Caki2 (cell line): Measurements from ENCODE around the gene ANKRD28. TPM values are rescaled to one million over a fixed set of nuclear protein-coding genes. Genes with fewer than 3 reads are reported as not detected.
"Not testable (repeated sequence)": the region's sequence is repeated elsewhere in the genome, so short reads cannot be mapped to it uniquely, and the experiment has no call there.

Experiments
- DNase-seq: peaks from one replicate; pipeline ENCODE4 v3.0.0-alpha.2; 2015; ENCODE audit warnings: low read depth
- in situ Hi-C: cut with HindIII; loops from 2 replicates; pipeline ENCODE4 v1.10.0; 2016; ENCODE audit warnings: low sequenced_read_pairs, low pct_unique_long_range_greater_than_20kb, mixed read lengths
- total RNA-seq: library from RNA; depleted of rRNA; stranded (reverse); fragments of >200 nt; shearing (Covaris generic); gene quantifications from 2 replicates; pipeline ENCODE4 v1.2.3, GENCODE V29; 2014; ENCODE audit warnings: low replicate concordance

The ANKRD28 gene
- total RNA-seq, 1 experiment from 2014 or later: 41.5 TPM

DNA sequence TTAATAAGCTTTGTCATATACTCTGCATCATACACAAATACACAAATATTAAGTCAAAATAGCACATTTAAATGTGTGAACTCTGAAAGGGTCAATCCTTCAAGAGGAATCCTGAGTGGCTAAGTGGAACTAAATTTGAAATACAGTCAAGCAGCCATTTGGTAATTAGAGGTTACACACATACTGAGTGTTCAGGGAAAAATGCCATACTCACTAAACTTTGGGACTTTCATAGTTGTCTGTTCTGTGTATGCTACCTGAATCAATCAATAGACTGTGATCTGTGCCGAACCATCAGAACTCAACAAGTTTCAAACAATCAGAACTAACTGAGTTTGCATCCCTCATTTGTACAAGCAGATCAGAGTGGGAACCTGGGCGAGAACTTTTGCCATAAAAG, 15.3 kb downstream of the ANKRD28 start:
- no peak for DNase-seq
- in situ Hi-C loops: no loop called here

DNA sequence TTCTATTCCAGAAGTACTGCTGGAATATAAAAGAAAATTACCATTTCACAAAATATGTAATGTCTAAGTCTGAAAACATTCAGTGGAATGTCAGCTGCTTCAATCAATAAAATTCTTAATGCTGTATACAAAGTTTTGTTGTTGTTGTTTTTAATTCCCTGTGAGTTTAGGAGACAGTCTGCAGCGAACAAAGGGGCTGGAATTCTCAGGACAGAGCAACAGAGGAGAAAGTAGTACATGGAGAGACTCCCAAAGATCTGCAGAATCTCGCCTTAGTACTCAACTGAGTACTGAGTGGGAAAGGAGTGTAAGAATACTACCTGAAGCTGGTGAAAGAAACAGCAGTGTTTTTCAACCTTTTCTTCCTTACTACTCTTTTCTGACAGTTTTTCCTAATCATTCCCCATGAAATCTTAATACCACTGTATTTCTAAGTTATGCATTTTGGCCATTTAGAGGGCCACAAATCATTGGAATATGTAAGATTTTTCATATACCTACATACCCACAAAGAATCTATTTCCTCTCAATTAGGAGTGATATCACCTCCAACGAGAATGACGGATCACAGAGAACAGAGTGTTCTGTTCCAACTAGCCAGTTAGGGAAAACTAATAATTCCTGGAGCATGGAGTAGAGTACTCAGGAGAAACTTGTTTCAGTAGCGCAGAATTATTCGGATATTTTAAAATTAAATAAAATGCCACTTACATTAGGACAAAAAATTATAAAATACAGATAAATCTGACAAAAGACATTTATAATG, 16.0 kb downstream of the ANKRD28 start:
- in situ Hi-C loops: no loop called here
- DNase-seq: no peak

- in situ Hi-C loops: no loop called here
- no peak for DNase-seq
Observed at GRCh38 chr3:15781131-15781530, 16.6 kb downstream of the ANKRD28 start.

DNA sequence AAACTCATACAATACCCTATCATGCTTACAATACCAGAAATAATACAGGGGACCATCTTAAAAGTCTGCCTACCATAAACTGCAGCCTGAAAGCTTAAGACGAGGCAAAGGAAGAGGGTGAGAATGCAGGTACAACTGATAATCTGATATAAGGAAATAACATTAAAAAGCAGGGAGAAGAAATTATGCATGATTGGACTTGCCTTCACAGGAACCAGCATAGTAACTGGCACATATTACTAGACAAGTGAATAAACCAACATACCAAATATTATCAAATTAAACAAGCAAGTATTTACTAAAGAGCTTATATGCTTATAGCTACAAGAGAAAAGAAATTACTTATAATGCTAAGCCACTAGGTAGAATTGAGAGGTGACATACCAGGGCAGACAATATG, 18.7 kb downstream of the ANKRD28 start:
- in situ Hi-C loops: no loop called here

DNA sequence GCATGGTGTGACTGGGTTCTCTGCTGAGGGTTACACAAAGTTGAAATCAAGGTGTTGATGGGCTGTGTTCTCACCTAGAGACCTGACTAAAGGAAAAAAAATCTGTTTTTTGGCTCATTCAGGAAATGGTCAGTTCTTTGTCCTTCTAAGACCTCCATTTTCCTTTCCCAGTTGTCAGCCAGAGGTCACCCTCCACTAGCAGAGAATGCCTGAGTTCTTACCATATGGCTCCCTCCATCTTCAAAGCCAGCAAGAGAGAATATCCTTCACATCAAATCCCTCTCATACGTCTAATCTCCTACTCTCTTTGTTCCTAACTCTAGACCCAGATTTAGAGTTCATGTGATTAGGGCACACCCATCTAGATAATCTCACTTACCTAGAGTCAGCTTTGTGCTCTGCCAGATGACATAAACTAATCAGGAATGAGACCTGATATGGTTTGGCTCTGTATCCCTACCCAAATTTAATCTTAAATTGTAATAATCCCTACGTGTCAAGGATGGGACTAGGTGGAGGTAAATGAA, 19.4 kb downstream of the ANKRD28 start:
- no peak for DNase-seq
- in situ Hi-C loops: no loop called here

More for the DNA sequence above, 18.7 kb downstream of the ANKRD28 start:
- DNase-seq: no peak

DNA sequence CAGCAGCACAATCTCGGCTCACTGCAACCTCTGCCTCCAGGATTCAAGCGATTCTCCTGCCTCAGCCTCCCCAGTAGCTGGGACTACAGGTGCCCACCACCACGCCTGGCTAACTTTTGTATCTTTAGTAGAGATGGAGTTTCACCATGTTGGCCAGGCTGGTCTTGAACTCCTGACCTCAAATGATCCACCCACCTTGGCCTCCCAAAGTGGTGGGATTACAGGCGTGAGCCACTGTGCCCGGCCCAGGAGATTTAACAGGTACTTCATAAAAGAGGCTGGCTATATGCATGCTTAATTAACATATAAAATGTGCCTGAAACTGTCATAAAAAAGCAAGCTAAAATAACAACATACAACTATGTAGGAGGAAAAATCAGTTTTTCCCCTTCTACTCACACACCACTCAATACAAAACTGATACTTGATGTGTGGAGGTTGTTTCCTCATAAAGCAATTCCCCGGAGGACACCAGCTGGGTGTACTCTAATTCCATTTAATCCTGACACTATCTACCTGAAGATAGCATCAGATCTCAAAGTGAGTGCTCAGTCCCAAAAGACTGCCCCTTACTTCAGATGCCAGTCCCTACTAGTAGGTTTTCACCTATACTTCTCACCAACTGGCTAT, 22.7 kb downstream of the ANKRD28 start:
- DNase-seq, in situ Hi-C loops: not testable (repeated sequence)

DNA sequence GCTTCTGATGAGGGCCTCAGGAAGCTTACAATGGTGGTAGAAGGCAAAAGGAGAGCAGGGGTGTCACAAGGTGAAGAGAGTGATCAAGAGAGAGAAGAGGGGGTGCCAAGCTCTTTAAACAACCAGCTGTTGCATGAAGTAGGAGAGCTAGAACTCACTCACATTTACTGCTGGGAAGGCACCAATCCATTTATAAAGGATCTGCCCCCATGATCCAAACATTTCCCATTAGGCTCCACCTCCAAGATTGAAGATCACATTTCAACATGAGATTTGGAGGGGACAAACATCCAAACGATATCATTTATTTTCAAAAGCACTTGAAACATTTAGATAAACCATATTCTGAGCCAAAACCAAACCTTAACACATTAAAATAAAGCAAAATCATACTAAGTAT, 26.3 kb downstream of the ANKRD28 start:
- in situ Hi-C loops: no loop called here

DNA sequence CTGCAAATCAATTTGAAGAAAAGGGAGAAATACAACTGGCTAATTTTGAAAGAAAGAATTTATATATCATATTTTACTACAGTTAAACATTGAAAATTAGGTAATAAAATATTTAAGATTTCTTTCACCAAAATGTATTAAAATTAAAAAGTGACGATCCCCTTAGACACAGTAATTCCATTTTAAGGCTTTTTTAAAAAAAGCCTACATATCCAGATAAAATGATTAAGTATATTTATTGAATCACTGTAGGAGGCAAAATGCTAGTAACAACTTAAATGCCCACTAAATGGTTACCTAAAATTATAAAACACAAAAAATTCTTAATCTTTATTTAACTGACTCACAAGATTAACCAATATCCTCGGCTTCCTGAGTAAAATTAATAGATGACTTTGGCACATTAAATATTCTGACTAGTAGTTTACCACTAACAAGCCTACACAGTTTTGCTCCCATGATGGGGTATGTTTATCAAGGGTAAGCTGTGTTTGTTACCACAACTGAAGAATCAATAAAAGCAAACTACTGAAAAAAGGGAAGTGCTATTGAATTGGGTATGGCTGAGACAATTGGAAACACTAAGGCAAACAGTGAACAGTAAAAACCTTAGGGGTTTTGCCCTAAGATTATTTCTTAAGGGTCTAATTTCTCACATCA, 28.4 kb downstream of the ANKRD28 start:
- in situ Hi-C loops: no loop called here
- no peak for DNase-seq

More for the DNA sequence above, 26.3 kb downstream of the ANKRD28 start:
- DNase-seq: no peak

- in situ Hi-C loops: no loop called here
- DNase-seq: peak; percentile 81
Observed at GRCh38 chr3:15768421-15769255, 29.1 kb downstream of the ANKRD28 start.

DNA sequence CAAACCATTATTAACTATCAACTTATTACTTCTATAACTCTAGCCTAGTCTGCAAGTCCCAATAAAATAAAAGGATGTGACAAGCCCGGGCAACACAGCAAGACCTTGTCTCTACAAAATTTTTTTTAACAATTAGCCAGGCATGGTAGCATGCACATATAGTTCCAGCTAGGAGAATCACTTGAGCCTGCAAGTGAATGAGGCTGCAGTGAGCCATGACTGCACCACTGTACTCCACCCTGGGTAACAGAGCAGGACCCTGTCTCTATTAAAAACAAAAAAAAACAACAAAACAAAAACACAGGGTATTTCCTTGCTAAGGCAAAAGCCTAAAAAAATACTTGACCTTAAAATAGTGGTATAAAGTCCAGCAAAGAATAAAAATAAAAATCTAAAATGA, 31.4 kb downstream of the ANKRD28 start:
- in situ Hi-C loops: no loop called here
- peak; percentile 23 for DNase-seq

DNA sequence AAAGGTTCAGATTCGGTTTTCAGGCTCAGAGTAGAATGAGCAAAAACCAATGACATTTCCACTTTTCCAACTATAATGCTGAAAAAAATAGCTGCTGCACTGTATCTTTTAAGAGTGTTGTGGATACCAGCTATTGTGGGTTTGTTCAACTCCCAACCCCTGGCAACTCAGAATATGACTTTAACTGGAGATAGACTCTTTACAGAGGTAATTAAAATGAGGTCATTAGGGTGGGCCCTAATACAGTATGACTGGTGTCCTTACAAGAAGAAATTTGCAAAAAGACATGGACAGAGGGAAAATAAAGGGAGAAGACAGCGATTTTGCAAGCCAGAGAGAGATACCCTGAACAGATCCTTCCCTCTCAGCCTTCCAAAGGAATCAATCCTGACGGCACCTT, 39.5 kb downstream of the ANKRD28 start:
- in situ Hi-C loops: no loop called here
- DNase-seq: no peak

DNA sequence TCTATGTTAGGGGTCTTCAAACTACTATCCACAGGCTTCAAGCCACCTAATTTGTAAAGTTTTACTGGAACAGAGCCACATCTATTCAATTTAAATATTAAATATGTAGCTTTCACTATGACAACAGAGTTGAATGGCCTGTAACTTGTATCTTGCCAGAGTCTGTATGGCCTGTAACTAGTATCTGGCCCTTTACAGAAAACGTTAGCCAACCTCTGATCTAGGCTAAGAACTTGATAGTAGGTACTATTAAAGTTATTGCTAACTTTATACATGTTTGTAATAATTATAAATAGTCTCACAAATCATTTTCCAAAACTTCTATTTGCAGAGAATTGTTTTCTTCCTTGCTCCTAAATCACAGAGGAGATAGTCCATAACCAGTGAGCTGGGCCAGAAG, 40.0 kb downstream of the ANKRD28 start:
- in situ Hi-C loops: no loop called here
- DNase-seq: no peak

DNA sequence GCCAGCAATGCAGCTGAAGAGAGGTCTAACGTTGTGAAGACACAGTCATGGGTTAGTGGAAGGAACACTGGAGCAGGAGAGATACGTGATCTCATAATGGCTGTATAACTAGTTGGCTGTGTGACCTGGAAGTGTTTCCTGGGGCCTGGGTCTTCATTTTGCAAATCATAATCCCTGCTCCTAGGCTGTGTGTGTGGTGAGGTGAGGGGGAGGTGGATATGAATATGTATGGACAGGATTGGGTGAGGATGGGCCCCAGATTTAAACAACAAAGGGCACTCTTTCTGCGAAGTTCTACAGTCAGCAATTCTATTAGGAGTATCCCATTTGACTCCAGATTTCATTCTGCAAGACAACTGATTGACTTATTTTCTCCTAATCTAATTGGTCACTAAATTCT, 41.3 kb downstream of the ANKRD28 start:
- DNase-seq: no peak
- in situ Hi-C loops: no loop called here

- DNase-seq: no peak
- in situ Hi-C loops: no loop called here
Observed at GRCh38 chr3:15755780-15756179, 42.0 kb downstream of the ANKRD28 start.

DNA sequence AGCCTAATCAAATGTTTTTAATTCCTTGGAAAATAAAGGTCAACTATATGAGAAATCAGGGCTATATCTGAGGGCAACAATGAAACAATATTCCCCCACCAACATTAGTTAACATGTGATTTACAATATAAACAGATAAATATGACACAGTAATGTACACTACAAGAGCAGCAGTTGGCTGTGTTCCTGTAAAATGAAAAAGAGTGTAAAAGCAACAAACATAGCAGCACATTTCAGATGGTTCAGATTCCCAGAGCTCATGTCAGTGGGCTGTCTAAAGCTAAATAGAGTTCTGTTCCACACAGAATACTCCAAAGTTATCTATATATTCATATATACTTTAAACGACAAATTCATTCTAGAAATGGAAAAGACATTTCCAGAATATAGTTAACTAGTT, 42.6 kb downstream of the ANKRD28 start:
- in situ Hi-C loops: no loop called here
- DNase-seq: no peak

DNA sequence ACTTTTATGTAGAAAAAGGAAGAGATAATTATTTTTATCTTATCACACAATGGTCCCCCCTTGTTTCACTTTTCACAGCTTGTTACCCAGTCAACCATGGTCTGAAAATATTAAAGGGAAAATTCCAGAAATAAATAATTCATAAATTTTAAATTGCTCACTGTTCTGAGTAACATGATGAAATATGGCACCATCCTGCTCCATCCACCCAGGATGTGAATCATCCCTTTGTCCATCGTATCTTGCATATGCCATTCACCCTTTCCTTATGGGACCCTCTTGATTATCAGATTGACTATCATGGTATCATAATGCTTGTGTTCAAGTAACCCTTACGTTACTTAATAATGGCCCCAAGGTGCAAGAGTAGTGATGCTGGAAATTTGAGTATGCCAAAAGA, 43.7 kb downstream of the ANKRD28 start:
- no peak for DNase-seq
- in situ Hi-C loops: no loop called here

GRCh38 chr3:15753056-15753710, 44.6 kb downstream of the ANKRD28 start:
- no peak for DNase-seq
- in situ Hi-C loops: no loop called here

- in situ Hi-C loops: no loop called here
- no peak for DNase-seq
Observed at GRCh38 chr3:15750879-15751278, 46.9 kb downstream of the ANKRD28 start.
